Stimulated activated CD4-positive, alpha-beta T cell treated with anti-CD3 and anti-CD28 coated beads, Interleukin-4, amount 100 ng/mL, for 1 hour (primary cell): ENCODE measurements around the gene TEK.
"Not testable (repeated sequence)": the region's sequence is repeated elsewhere in the genome, so short reads cannot be mapped to it uniquely, and the experiment has no call there.

ENCODE experiments used
- DNase-seq: peaks from one replicate; pipeline ENCODE4 v3.0.0-alpha.2; 2020

TEK gene

GRCh38 chr9:27108981-27109541 lies at the start of gene TEK:
Gene TEK, plus strand, starts transcription at chr9:27109225. Its CDS starts 366 bp downstream, at chr9:27109591.
- no peak for DNase-seq

- no peak for DNase-seq
These were observed 49.6 kb upstream of the TEK start for GRCh38 chr9:27059412-27059811.

GRCh38 chr9:27059907-27060306 lies 49.1 kb upstream of the TEK start:
- no peak for DNase-seq

GRCh38 chr9:27065288-27065687 lies 43.7 kb upstream of the TEK start:
- DNase-seq, result no peak

GRCh38 chr9:27073841-27074728 lies 34.9 kb upstream of the TEK start:
- no peak for DNase-seq

- DNase-seq, result no peak
These were observed 30.3 kb upstream of the TEK start for GRCh38 chr9:27078685-27079084.

GRCh38 chr9:27085456-27085855 lies 23.6 kb upstream of the TEK start:
- DNase-seq, result no peak

GRCh38 chr9:27086818-27087680 lies 22.0 kb upstream of the TEK start:
- no peak for DNase-seq

- no peak for DNase-seq
These were observed 20.0 kb upstream of the TEK start for GRCh38 chr9:27088981-27089380.

- no peak for DNase-seq
These were observed 19.3 kb upstream of the TEK start for GRCh38 chr9:27089706-27090105.

GRCh38 chr9:27090231-27090630 lies 18.8 kb upstream of the TEK start:
- no peak for DNase-seq

- DNase-seq, result no peak
These were observed 18.3 kb upstream of the TEK start for GRCh38 chr9:27090711-27091110.

- DNase-seq, result not testable (repeated sequence)
These were observed 16.5 kb upstream of the TEK start for GRCh38 chr9:27092496-27092895.

GRCh38 chr9:27093384-27094067 lies 15.5 kb upstream of the TEK start:
- DNase-seq, result not testable (repeated sequence)

GRCh38 chr9:27094640-27095298 lies 14.3 kb upstream of the TEK start:
- no peak for DNase-seq

- DNase-seq, result no peak
These were observed 1.8 kb upstream of the TEK start for GRCh38 chr9:27107241-27107640.

- no peak for DNase-seq
These were observed 596 bp downstream of the TEK start for GRCh38 chr9:27109621-27110020.

- DNase-seq, result no peak
These were observed 1.2 kb downstream of the TEK start for GRCh38 chr9:27110181-27110580.

GRCh38 chr9:27112235-27112634 lies 3.2 kb downstream of the TEK start:
- no peak for DNase-seq

GRCh38 chr9:27117489-27118135 lies 8.6 kb downstream of the TEK start:
- no peak for DNase-seq

- DNase-seq, result no peak
These were observed 9.9 kb downstream of the TEK start for GRCh38 chr9:27118916-27119315.

GRCh38 chr9:27124151-27124550 lies 15.1 kb downstream of the TEK start:
- DNase-seq, result no peak
